H1 (cell line): ENCODE results near the gene COX19. TPM values are rescaled to one million over a fixed set of nuclear protein-coding genes. Genes with fewer than 3 reads are reported as not detected.

ENCODE experiments used
- CTCF ChIA-PET: fragments of 300-600 bp; sonication (Branson Sonifier 250); formaldehyde crosslinking; loops from one replicate; lab custom pipeline; 2021; ENCODE audit not compliant: partially characterized antibody; lab: Charles Lee
- POLR2A ChIA-PET: fragments of 300-600 bp; sonication (Branson Sonifier 250); formaldehyde crosslinking; loops from one replicate; lab custom pipeline; 2021; ENCODE audit warnings: inconsistent platforms; ENCODE audit not compliant: partially characterized antibody; lab: Charles Lee
- DNase-seq, 2 experiments: peaks; one replicate each; pipeline versions ENCODE4 v3.0.0 to v3.0.0-alpha.2; 2010 to 2022; ENCODE audit warnings: low spot score in 2 of 2, low read depth in 1 of 2, mixed read lengths in 1 of 2
- FAIRE-seq: peaks from 2 replicates; lab custom pipeline; 2011; peaks lifted over from hg19 to GRCh38; lab: Jason Lieb, UNC
- H2AFZ ChIP-seq: 2 replicates; pipeline ENCODE4 v1.8.1; 2012; ENCODE audit warnings: low read length, inconsistent platforms
- H2AK5ac ChIP-seq: 2 replicates; pipeline ENCODE4 v1.6.1; 2013; ENCODE audit warnings: low read depth, low read length
- H2BK120ac ChIP-seq: replicated peaks from 2 replicates; pipeline ENCODE3; 2013; ENCODE audit warnings: low read depth, low read length, inconsistent platforms
- H2BK12ac ChIP-seq: 2 replicates; pipeline ENCODE4 v1.6.1; 2013; ENCODE audit warnings: low read depth, low read length
- H2BK15ac ChIP-seq: 2 replicates; pipeline ENCODE4 v1.6.1; 2013; ENCODE audit warnings: low read length
- H2BK20ac ChIP-seq: 2 replicates; pipeline ENCODE4 v1.6.1; 2013; ENCODE audit warnings: low read length
- H2BK5ac ChIP-seq: 2 replicates; pipeline ENCODE4 v1.6.1; 2013; ENCODE audit warnings: low read depth, low read length
- H3K14ac ChIP-seq: 2 replicates; pipeline ENCODE4 v1.6.1; 2013; ENCODE audit warnings: inconsistent platforms; ENCODE audit not compliant: insufficient read length
- H3K18ac ChIP-seq: 2 replicates; pipeline ENCODE4 v1.6.1; 2013; ENCODE audit warnings: low read length; ENCODE audit errors: extremely low read depth
- H3K23ac ChIP-seq: 2 replicates; pipeline ENCODE4 v1.6.1; 2013; ENCODE audit warnings: inconsistent platforms; ENCODE audit not compliant: insufficient read length
- H3K23me2 ChIP-seq: 2 replicates; pipeline ENCODE4 v1.6.1; 2013; ENCODE audit warnings: low read depth, low read length
- H3K27ac ChIP-seq: 2 replicates; pipeline ENCODE4 v1.6.1; 2011; ENCODE audit warnings: low read depth, low read length, inconsistent platforms
- H3K27me3 ChIP-seq, 4 experiments: replicated peaks in 1 of 4; 1 replicate in 1 of 4; 2 replicates in 3 of 4; pipeline versions ENCODE4 v1.6.1 to v1.8.1; 2011 to 2013; ENCODE audit warnings: low read length in 3 of 4, mild to moderate bottlenecking in 3 of 4, inconsistent platforms in 2 of 4, mixed read lengths in 2 of 4, moderate library complexity in 1 of 4; ENCODE audit not compliant: control insufficient read depth in 3 of 4, insufficient read depth in 3 of 4; ENCODE audit errors: extremely low read depth in 1 of 4
- H3K36me3 ChIP-seq, 4 experiments: 2 replicates each; pipeline versions ENCODE4 v1.6.1 to v1.8.1; 2011 to 2013; ENCODE audit warnings: mild to moderate bottlenecking in 4 of 4, low read length in 3 of 4, moderate library complexity in 2 of 4, control low read depth in 1 of 4, inconsistent platforms in 1 of 4; ENCODE audit not compliant: insufficient read depth in 4 of 4, control insufficient read depth in 2 of 4
- H3K4ac ChIP-seq: replicated peaks from 2 replicates; pipeline ENCODE3; 2013; ENCODE audit warnings: low read length, low read depth, mixed read lengths, inconsistent platforms; ENCODE audit not compliant: insufficient read length
- H3K4me1 ChIP-seq, 4 experiments: replicated peaks in 1 of 4; 1 replicate in 1 of 4; 2 replicates in 3 of 4; pipeline versions ENCODE4 v1.6.1 to v1.8.1; 2011 to 2013; ENCODE audit warnings: low read length in 3 of 4, inconsistent platforms in 2 of 4, mixed read lengths in 1 of 4; ENCODE audit not compliant: insufficient read depth in 4 of 4, control insufficient read depth in 3 of 4
- H3K4me2 ChIP-seq, 2 experiments: 2 replicates each; pipeline versions ENCODE4 v1.6.1 to v1.8.1; 2011 to 2013; ENCODE audit warnings: low read depth in 2 of 2, low read length in 2 of 2, control low read depth in 1 of 2, inconsistent platforms in 1 of 2, mild to moderate bottlenecking in 1 of 2; ENCODE audit not compliant: insufficient read depth in 1 of 2
- H3K4me3 ChIP-seq, 4 experiments: fragments of 200-600, 300-600 bp in 1 of 4; sonication (generic), shearing (Covaris generic), sonication (Bioruptor Twin) in 1 of 4; 2 replicates each; pipeline versions ENCODE4 v1.5.1 to v1.8.1; 2011 to 2016; ENCODE audit warnings: low read length in 4 of 4, low read depth in 3 of 4, control low read depth in 2 of 4, inconsistent platforms in 2 of 4, mild to moderate bottlenecking in 2 of 4, mixed read lengths in 1 of 4, moderate library complexity in 1 of 4; ENCODE audit not compliant: insufficient read depth in 2 of 4; ENCODE audit errors: extremely low read depth in 1 of 4
- H3K56ac ChIP-seq: replicated peaks from 2 replicates; pipeline ENCODE3; 2013; ENCODE audit warnings: low read depth, mild to moderate bottlenecking, mixed read lengths, low read length, inconsistent platforms; ENCODE audit not compliant: insufficient read length
- H3K79me1 ChIP-seq: 2 replicates; pipeline ENCODE4 v1.6.1; 2013; ENCODE audit warnings: low read depth, low read length, control low read depth
- H3K79me2 ChIP-seq, 2 experiments: 2 replicates each; pipeline versions ENCODE4 v1.6.1 to v1.8.1; 2012 to 2013; ENCODE audit warnings: low read length in 2 of 2, mild to moderate bottlenecking in 2 of 2, inconsistent platforms in 1 of 2; ENCODE audit not compliant: insufficient read depth in 2 of 2, control insufficient read depth in 1 of 2
- H3K9ac ChIP-seq, 4 experiments: replicated peaks in 1 of 4; 1 replicate in 1 of 4; 2 replicates in 3 of 4; pipeline versions ENCODE4 v1.6.1 to v1.8.1; 2011 to 2013; ENCODE audit warnings: low read depth in 3 of 4, low read length in 3 of 4, control low read depth in 2 of 4, mild to moderate bottlenecking in 2 of 4, moderate library complexity in 2 of 4, inconsistent platforms in 1 of 4; ENCODE audit errors: extremely low read depth in 1 of 4
- H3K9me3 ChIP-seq, 2 experiments: 2 replicates each; pipeline versions ENCODE4 v1.6.1 to v1.8.1; 2012 to 2013; ENCODE audit warnings: mild to moderate bottlenecking in 2 of 2, moderate library complexity in 2 of 2, control low read depth in 1 of 2, inconsistent platforms in 1 of 2, low read depth in 1 of 2, low read length in 1 of 2, mixed read lengths in 1 of 2; ENCODE audit not compliant: insufficient read depth in 2 of 2
- H4K20me1 ChIP-seq, 2 experiments: replicated peaks in 1 of 2; 2 replicates each; pipeline versions ENCODE3 to v1.8.1; 2011 to 2013; ENCODE audit warnings: inconsistent platforms in 2 of 2, low read length in 2 of 2, mild to moderate bottlenecking in 1 of 2; ENCODE audit not compliant: insufficient read depth in 2 of 2, control insufficient read depth in 1 of 2
- H4K5ac ChIP-seq: 2 replicates; pipeline ENCODE4 v1.6.1; 2013; ENCODE audit warnings: low read length, low read depth, mixed read lengths, inconsistent platforms; ENCODE audit not compliant: insufficient read length
- H4K8ac ChIP-seq: 2 replicates; pipeline ENCODE4 v1.8.0; 2013; ENCODE audit warnings: mild to moderate bottlenecking, moderate library complexity, low read length, inconsistent platforms; ENCODE audit not compliant: insufficient read depth; ENCODE audit errors: extremely low read depth
- H4K91ac ChIP-seq: replicated peaks from 2 replicates; pipeline ENCODE3; 2013; ENCODE audit warnings: low read length, mixed read lengths, inconsistent platforms; ENCODE audit not compliant: insufficient read length
- EGR1 ChIP-seq: IDR thresholded peaks from 2 replicates; pipeline ENCODE4 v1.6.1; 2011; ENCODE audit warnings: low read depth, low read length, borderline replicate concordance
- EZH2 ChIP-seq: fragments of 200-600 bp; sonication (generic); IDR thresholded peaks from 2 replicates; pipeline ENCODE4 v1.7.1; 2012; ENCODE audit warnings: low read depth, mild to moderate bottlenecking, moderate library complexity, low read length, inconsistent platforms; ENCODE audit not compliant: severe bottlenecking
- GABPA ChIP-seq: IDR thresholded peaks from 2 replicates; pipeline ENCODE4 v1.6.1; 2011; ENCODE audit warnings: mild to moderate bottlenecking, low read length, moderate library complexity, borderline replicate concordance; ENCODE audit not compliant: insufficient read depth
- HDAC6 ChIP-seq: IDR thresholded peaks from one replicate; pipeline ENCODE4 v1.7.1; 2012; ENCODE audit warnings: low read depth, mild to moderate bottlenecking, inconsistent platforms, low read length, moderate library complexity
- KDM4A ChIP-seq: IDR thresholded peaks from one replicate; pipeline ENCODE4 v1.7.1; 2012; ENCODE audit warnings: low read depth, mild to moderate bottlenecking, moderate library complexity, low read length, inconsistent platforms; ENCODE audit not compliant: severe bottlenecking
- NANOG ChIP-seq: IDR thresholded peaks from 2 replicates; pipeline ENCODE4 v1.6.1; 2011; ENCODE audit warnings: low read length, low read depth, mild to moderate bottlenecking, inconsistent platforms; ENCODE audit not compliant: insufficient read depth, poor library complexity, severe bottlenecking
- POU5F1 ChIP-seq: IDR thresholded peaks from 2 replicates; pipeline ENCODE4 v1.6.1; 2011; ENCODE audit warnings: low read depth, mild to moderate bottlenecking, low read length, moderate library complexity
- SRF ChIP-seq: IDR thresholded peaks from 2 replicates; pipeline ENCODE4 v1.6.1; 2011; ENCODE audit warnings: mild to moderate bottlenecking, low read depth, low read length, moderate library complexity
- TBP ChIP-seq: IDR thresholded peaks from 2 replicates; pipeline ENCODE4 v1.6.1; 2011; ENCODE audit warnings: low read depth, low read length, improper control_type of control experiment
- YY1 ChIP-seq: IDR thresholded peaks from 2 replicates; pipeline ENCODE4 v1.6.1; 2011; ENCODE audit warnings: low read depth, mild to moderate bottlenecking, low read length
- WGBS, 2 experiments: shearing (Covaris generic) in 1 of 2; methylation state at CpG; one replicate each; pipeline versions ENCODE4 v1.1.6 to v1.1.7; 2013 to 2015; ENCODE audit warnings: low lambda C conversion rate in 2 of 2, mixed read lengths in 2 of 2, inconsistent platforms in 1 of 2, low coverage in 1 of 2, missing lambda C conversion rate in 1 of 2; ENCODE audit not compliant: insufficient replicate concordance in 2 of 2, insufficient coverage in 1 of 2, insufficient read length in 1 of 2; ENCODE audit errors: extremely low coverage in 1 of 2, missing lambda C conversion rate in 1 of 2; 5-methylcytosine and 5-hydroxymethylcytosine counted together
- polyA plus RNA-seq, 7 experiments: library from polyadenylated mRNA; depleted of rRNA in 3 of 7; stranded (reverse) in 5 of 7; unstranded in 2 of 7; fragments of >200 nt in 5 of 7; fragments of 200-250 nt in 2 of 7; gene quantifications; 1 replicate in 5 of 7; 2 replicates in 1 of 7; 4 replicates in 1 of 7; pipeline versions ENCODE4 v1.2.1 to v1.2.3, GENCODE V29; 2011 to 2013; ENCODE audit warnings: missing spikeins in 2 of 7, mixed read lengths in 2 of 7
- total RNA-seq: library from RNA; stranded (reverse); fragmentation: NEBNext Ultra II Directional; extraction: Animal tissue kit (Norgen Biotek cat#: 25700); gene quantifications from 2 replicates; pipeline ENCODE4 v1.2.1, GENCODE V29; 2021
- TF ChIP-seq, protein P1 (sequence below): IDR thresholded peaks from 2 replicates; pipeline ENCODE4 v1.6.1; 2012; ENCODE audit warnings: low read length, inconsistent platforms

Gene COX19
- total and polyA plus RNA-seq, 2 of the 8 experiments (the other 6 are each of a cell fraction or from before 2014, with no cell fraction given) = 3.9 to 7.9 TPM

DNA sequence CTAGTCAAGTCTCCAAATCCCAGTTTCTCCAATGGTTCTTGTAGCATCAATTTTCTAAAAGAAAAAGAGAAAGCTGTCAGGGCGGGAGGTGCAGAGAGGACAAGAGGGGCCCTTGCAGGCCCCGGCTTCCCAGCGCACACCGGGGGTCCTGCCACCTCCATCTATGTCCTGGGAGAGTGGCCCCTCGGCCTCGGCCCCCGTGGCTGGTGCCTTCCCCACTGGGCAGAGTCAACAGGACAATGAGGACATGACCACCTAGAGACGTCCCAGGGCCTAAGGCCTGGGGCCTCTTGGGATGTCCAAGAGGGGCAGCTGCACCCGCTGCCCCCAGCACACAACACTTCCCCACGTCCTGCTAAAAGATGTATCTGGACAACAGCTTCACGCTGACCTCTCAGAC is 5.9 kb downstream of the COX19 start:
- Histone ChIP-seq H2BK15ac (no peak overlapping the region), H3K23ac (no peak overlapping the region), H3K14ac (no peak overlapping the region), H4K8ac (no peak overlapping the region), H3K79me1 (peaks cover 5% of the 10 kb centered on the region), H3K36me3 (peaks cover 7 to 47% (median 22%) of the 10 kb centered on the region in 4 experiments), H3K4ac (no peak overlapping the region), H4K5ac (no peak overlapping the region), H2BK20ac (no peak overlapping the region), H2AFZ (no peak overlapping the region), H2BK120ac (no peak overlapping the region), H3K4me2 (no peak overlapping the region), H3K4me3 (no peak overlapping the region), H3K27me3 (no peaks in the 10 kb centered on the region), H3K9ac (no peak overlapping the region), H3K9me3 (no peaks in the 10 kb centered on the region), H3K18ac (no peak overlapping the region), H3K56ac (no peak overlapping the region), H3K27ac (no peak overlapping the region; the same call in 1 of the 2 replicates), H4K91ac (no peak overlapping the region), H3K79me2 (peaks cover 4 to 19% of the 10 kb centered on the region in 2 experiments; a peak in 3 of 4 replicates), H3K4me1 (no peaks in the 10 kb centered on the region; a peak in 3 of 7 replicates), H2BK12ac (no peak overlapping the region), H4K20me1 (peaks cover 4 to 22% of the 10 kb centered on the region in 2 experiments), H2BK5ac (no peak overlapping the region), H2AK5ac (no peak overlapping the region), H3K23me2 (no peaks in the 10 kb centered on the region)
- CTCF ChIA-PET = interaction anchor here (0.7 to 1.7 kb wide), 4 partner anchors 9 to 96 kb away, joined by 3 to 5 read pairs (median 4); no protein-coding TSS in a partner anchor
- DNase-seq = no peak
- POLR2A ChIA-PET = no interaction called here
- 95% methylated on average over 11 of the region's 11 CpGs; no CpG with 5 or more reads in 1 of the 2 experiments for WGBS, 2 experiments
- FAIRE-seq = no peak
- no peak for TF ChIP-seq KDM4A
- TF ChIP-seq SRF = no peak
- TF ChIP-seq HDAC6 = no peak
- no peak for TF ChIP-seq EGR1
- no peak for TF ChIP-seq POU5F1
- TF ChIP-seq EZH2 = no peak
- no peak for TF ChIP-seq GABPA
- no peak for TF ChIP-seq TBP
- TF ChIP-seq, protein P1, sequence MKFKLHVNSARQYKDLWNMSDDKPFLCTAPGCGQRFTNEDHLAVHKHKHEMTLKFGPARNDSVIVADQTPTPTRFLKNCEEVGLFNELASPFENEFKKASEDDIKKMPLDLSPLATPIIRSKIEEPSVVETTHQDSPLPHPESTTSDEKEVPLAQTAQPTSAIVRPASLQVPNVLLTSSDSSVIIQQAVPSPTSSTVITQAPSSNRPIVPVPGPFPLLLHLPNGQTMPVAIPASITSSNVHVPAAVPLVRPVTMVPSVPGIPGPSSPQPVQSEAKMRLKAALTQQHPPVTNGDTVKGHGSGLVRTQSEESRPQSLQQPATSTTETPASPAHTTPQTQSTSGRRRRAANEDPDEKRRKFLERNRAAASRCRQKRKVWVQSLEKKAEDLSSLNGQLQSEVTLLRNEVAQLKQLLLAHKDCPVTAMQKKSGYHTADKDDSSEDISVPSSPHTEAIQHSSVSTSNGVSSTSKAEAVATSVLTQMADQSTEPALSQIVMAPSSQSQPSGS = no peak
- no peak for TF ChIP-seq YY1
- no peak for TF ChIP-seq NANOG
